IMR-90 (cell line): ENCODE results near the gene PPFIA2.

Experiments used
- BHLHE40 ChIP-seq: fragments of 150-350 bp; IDR thresholded peaks from 2 replicates; pipeline ENCODE4 v1.6.1; 2016; ENCODE audit warnings: mild to moderate bottlenecking, low read depth, low read length
- CEBPB ChIP-seq: IDR thresholded peaks from 2 replicates; pipeline ENCODE4 v1.6.1; 2012; ENCODE audit warnings: low read depth, low read length, improper control_type of control experiment
- CHD1 ChIP-seq: IDR thresholded peaks from 2 replicates; pipeline ENCODE4 v1.6.1; 2012; ENCODE audit warnings: low read depth, low read length, improper control_type of control experiment
- CTCF ChIP-seq: conservative IDR thresholded peaks from 2 replicates; pipeline ENCODE4 v1.5.1; 2012; ENCODE audit warnings: mild to moderate bottlenecking, low read depth, low read length, improper control_type of control experiment
- MAFK ChIP-seq: IDR thresholded peaks from 2 replicates; pipeline ENCODE4 v1.6.1; 2012; ENCODE audit warnings: low read depth, low read length, improper control_type of control experiment
- MAZ ChIP-seq: IDR thresholded peaks from 2 replicates; pipeline ENCODE4 v1.6.1; 2012; ENCODE audit warnings: low read depth, mild to moderate bottlenecking, low read length, improper control_type of control experiment, moderate library complexity, borderline replicate concordance
- MXI1 ChIP-seq: IDR thresholded peaks from 2 replicates; pipeline ENCODE4 v1.6.1; 2012; ENCODE audit warnings: low read depth, mild to moderate bottlenecking, low read length, moderate library complexity, borderline replicate concordance
- NFE2L2 ChIP-seq: fragments of 150-350 bp; IDR thresholded peaks from 2 replicates; pipeline ENCODE4 v1.6.1; 2016; ENCODE audit warnings: low read depth, mild to moderate bottlenecking, low read length
- POLR2A ChIP-seq: IDR thresholded peaks from 2 replicates; pipeline ENCODE4 v1.6.1; 2012; ENCODE audit warnings: mild to moderate bottlenecking, low read depth, low read length
- RAD21 ChIP-seq: IDR thresholded peaks from 2 replicates; pipeline ENCODE4 v1.6.1; 2012; ENCODE audit warnings: low read length, improper control_type of control experiment
- RCOR1 ChIP-seq: IDR thresholded peaks from 2 replicates; pipeline ENCODE4 v1.6.1; 2012; ENCODE audit warnings: mild to moderate bottlenecking, low read length, improper control_type of control experiment; ENCODE audit not compliant: insufficient replicate concordance
- RFX5 ChIP-seq: IDR thresholded peaks from 2 replicates; pipeline ENCODE4 v1.8.0; 2012; ENCODE audit warnings: low read depth, mild to moderate bottlenecking, low read length, moderate library complexity
- SMC3 ChIP-seq: fragments of 150-350 bp; IDR thresholded peaks from 2 replicates; pipeline ENCODE4 v1.6.1; 2016; ENCODE audit warnings: low read depth, mild to moderate bottlenecking, antibody characterized with exemption, low read length, moderate library complexity
- USF2 ChIP-seq: fragments of 150-350 bp; IDR thresholded peaks from 2 replicates; pipeline ENCODE4 v1.6.1; 2017; ENCODE audit warnings: mild to moderate bottlenecking, antibody characterized with exemption, low read length, low read depth

GRCh38 chr12:81216739-81217138, 542.4 kb downstream of the PPFIA2 start:
- no peak for TF ChIP-seq POLR2A
- no peak for TF ChIP-seq CTCF
- no peak for TF ChIP-seq CEBPB
- no peak for TF ChIP-seq MAFK
- TF ChIP-seq SMC3, result no peak
- no peak for TF ChIP-seq RAD21
- no peak for TF ChIP-seq MAZ
- no peak for TF ChIP-seq RCOR1
- TF ChIP-seq BHLHE40, result no peak
- no peak for TF ChIP-seq RFX5
- no peak for TF ChIP-seq MXI1
- TF ChIP-seq USF2, result no peak
- no peak for TF ChIP-seq NFE2L2
- TF ChIP-seq CHD1, result no peak
